WERI-Rb-1 (cell line): Measurements from ENCODE around the gene CHIC2.

Source experiments
- DNase-seq: peaks from one replicate; pipeline ENCODE4 v3.0.0-alpha.2; 2020
- H3K27ac ChIP-seq: fragments of 250-450 bp; sonication (Bioruptor Pico); 2 replicates; pipeline ENCODE4 v1.5.1; 2020; ENCODE audit warnings: mild to moderate bottlenecking, moderate library complexity
- H3K27me3 ChIP-seq: fragments of 250-450 bp; sonication (Bioruptor Pico); 2 replicates; pipeline ENCODE4 v1.5.1; 2021; ENCODE audit warnings: mild to moderate bottlenecking, low read depth, moderate library complexity; ENCODE audit not compliant: insufficient read depth, severe bottlenecking
- H3K36me3 ChIP-seq: fragments of 250-450 bp; sonication (Bioruptor Pico); 2 replicates; pipeline ENCODE4 v1.5.1; 2020; ENCODE audit warnings: mild to moderate bottlenecking, moderate library complexity
- H3K4me3 ChIP-seq: 2 replicates; pipeline ENCODE4 v1.5.1; 2011; ENCODE audit warnings: low read depth, mild to moderate bottlenecking, control low read depth, low read length
- H3K9me3 ChIP-seq: fragments of 250-450 bp; sonication (Bioruptor Pico); 2 replicates; pipeline ENCODE4 v1.5.1; 2021; ENCODE audit warnings: mild to moderate bottlenecking, moderate library complexity; ENCODE audit not compliant: severe bottlenecking
- CTCF ChIP-seq: IDR thresholded peaks from 2 replicates; pipeline ENCODE4 v1.5.1; 2011; ENCODE audit warnings: low read depth, mild to moderate bottlenecking, control low read depth, inconsistent platforms, low read length

Gene CHIC2

GRCh38 chr4:54065282-54066087 is 1.1 kb upstream of the CHIC2 start:
- H3K27ac ChIP-seq = no peak overlapping the region

GRCh38 chr4:54063737-54064316 is 578 bp downstream of the CHIC2 start:
- DNase-seq = peak; percentile 18

More at GRCh38 chr4:54065282-54066087, 1.1 kb upstream of the CHIC2 start:
- Histone ChIP-seq H3K27me3 (no peaks in the 10 kb centered on the region), H3K36me3 (peaks cover 3% of the 10 kb centered on the region; the same call in 1 of the 2 replicates), H3K4me3 (peak overlapping the region; percentile 76), H3K9me3 (no peaks in the 10 kb centered on the region)
- no peak for DNase-seq
- no peak for TF ChIP-seq CTCF

GRCh38 chr4:54063229-54063628 is 1.2 kb downstream of the CHIC2 start:
- peaks cover 3% of the 10 kb centered on the region; the same call in 1 of the 2 replicates for H3K36me3 ChIP-seq
- TF ChIP-seq CTCF = no peak
- no peak overlapping the region for H3K27ac ChIP-seq
- peak overlapping the region; percentile 88 for H3K4me3 ChIP-seq
- H3K27me3 ChIP-seq = no peaks in the 10 kb centered on the region
- H3K9me3 ChIP-seq = no peaks in the 10 kb centered on the region
- DNase-seq = no peak

More at GRCh38 chr4:54063737-54064316, 578 bp downstream of the CHIC2 start:
- Histone ChIP-seq H3K4me3 (peak overlapping the region; percentile 88), H3K27me3 (no peaks in the 10 kb centered on the region), H3K9me3 (no peaks in the 10 kb centered on the region), H3K27ac (peak overlapping the region; percentile 76), H3K36me3 (peaks cover 3% of the 10 kb centered on the region; the same call in 1 of the 2 replicates)
- TF ChIP-seq CTCF = no peak

GRCh38 chr4:54062392-54062791 is 2.0 kb downstream of the CHIC2 start:
- no peaks in the 10 kb centered on the region for H3K27me3 ChIP-seq
- TF ChIP-seq CTCF = no peak
- H3K27ac ChIP-seq = no peak overlapping the region

GRCh38 chr4:54061873-54062272 is 2.5 kb downstream of the CHIC2 start:
- H3K4me3 ChIP-seq = no peak overlapping the region

More at GRCh38 chr4:54062392-54062791, 2.0 kb downstream of the CHIC2 start:
- DNase-seq = no peak
- H3K4me3 ChIP-seq = no peak overlapping the region
- peaks cover 3% of the 10 kb centered on the region; the same call in 1 of the 2 replicates for H3K36me3 ChIP-seq
- no peaks in the 10 kb centered on the region for H3K9me3 ChIP-seq

More at GRCh38 chr4:54061873-54062272, 2.5 kb downstream of the CHIC2 start:
- no peaks in the 10 kb centered on the region for H3K9me3 ChIP-seq
- DNase-seq = no peak
- H3K27ac ChIP-seq = no peak overlapping the region
- H3K27me3 ChIP-seq = no peaks in the 10 kb centered on the region
- no peak for TF ChIP-seq CTCF
- peaks cover 3% of the 10 kb centered on the region; the same call in 1 of the 2 replicates for H3K36me3 ChIP-seq
